Measurements from ENCODE around the gene RAPH1.

RAPH1 gene

DNA sequence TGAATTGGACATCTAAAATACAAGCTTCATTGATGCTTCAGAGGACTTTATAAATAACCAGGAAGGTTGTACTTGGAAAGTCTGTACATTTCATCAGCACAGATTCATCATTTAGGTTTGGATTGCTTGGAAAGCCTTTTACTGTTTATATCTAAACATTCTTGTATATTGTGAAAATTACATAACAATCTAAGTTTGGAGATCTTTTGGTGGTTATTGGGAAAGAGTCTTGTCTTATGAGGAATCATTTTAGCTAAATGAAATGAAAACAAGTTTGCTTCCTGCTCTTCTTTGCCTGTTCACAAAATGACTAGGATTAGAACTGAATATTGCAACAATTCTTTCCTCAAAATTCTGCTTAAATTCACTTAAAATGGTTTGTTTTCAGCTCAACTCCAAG, 127.6 kb downstream of the RAPH1 start:
- H3K4me2 ChIP-seq (ENCODE audit: low read length) = no peak overlapping the region
- H3K4me3 ChIP-seq (ENCODE audit: low read depth, low read length) = no peak overlapping the region
- H2BK5ac ChIP-seq (ENCODE audit: low read depth, low read length, poor library complexity) = no peak overlapping the region
- no peak for DNase-seq
- H3K4ac ChIP-seq (ENCODE audit: low read depth, low read length) = no peak overlapping the region
- H3K18ac ChIP-seq (ENCODE audit: low read length) = no peak overlapping the region
- H2BK12ac ChIP-seq (ENCODE audit: low read length) = no peak overlapping the region
- no peak overlapping the region for H2BK120ac ChIP-seq (ENCODE audit: insufficient read depth, low read length, poor library complexity)
- H3K23ac ChIP-seq (ENCODE audit: low read length) = no peak overlapping the region
- H3K79me2 ChIP-seq (ENCODE audit: control insufficient read depth, insufficient read depth, low read length, poor library complexity) = no peaks in the 10 kb centered on the region
- H3K79me1 ChIP-seq (ENCODE audit: low read length) = no peaks in the 10 kb centered on the region
- H4K8ac ChIP-seq (ENCODE audit: low read depth, low read length) = no peak overlapping the region
- H3K9me3 ChIP-seq (ENCODE audit: insufficient read depth, low read depth, low read length) = no peaks in the 10 kb centered on the region
- no peak overlapping the region for H2AFZ ChIP-seq (ENCODE audit: insufficient read depth, low read length, poor library complexity)
- no peak overlapping the region for H3K9ac ChIP-seq (ENCODE audit: low read length)
- H4K12ac ChIP-seq (ENCODE audit: low read depth, low read length) = no peak overlapping the region
- H4K91ac ChIP-seq (ENCODE audit: low read depth, low read length) = no peak overlapping the region
- no peaks in the 10 kb centered on the region for H3K27me3 ChIP-seq (ENCODE audit: insufficient read depth, low read length)
- peaks cover 4% of the 10 kb centered on the region in 2 experiments for H3K36me3 ChIP-seq (ENCODE audit: control insufficient read depth in 1 of 2, insufficient read depth in 2 of 2, low read length in 2 of 2)
- no peak overlapping the region for H3K27ac ChIP-seq (ENCODE audit: low read depth, low read length)
- H2AK5ac ChIP-seq (ENCODE audit: low read length) = no peak overlapping the region
- H3K4me1 ChIP-seq (ENCODE audit: control insufficient read depth in 1 of 2, insufficient read depth in 2 of 2, low read length in 2 of 2) = no peaks in the 10 kb centered on the region
- no peak overlapping the region for H3K14ac ChIP-seq (ENCODE audit: low read length)

DNA sequence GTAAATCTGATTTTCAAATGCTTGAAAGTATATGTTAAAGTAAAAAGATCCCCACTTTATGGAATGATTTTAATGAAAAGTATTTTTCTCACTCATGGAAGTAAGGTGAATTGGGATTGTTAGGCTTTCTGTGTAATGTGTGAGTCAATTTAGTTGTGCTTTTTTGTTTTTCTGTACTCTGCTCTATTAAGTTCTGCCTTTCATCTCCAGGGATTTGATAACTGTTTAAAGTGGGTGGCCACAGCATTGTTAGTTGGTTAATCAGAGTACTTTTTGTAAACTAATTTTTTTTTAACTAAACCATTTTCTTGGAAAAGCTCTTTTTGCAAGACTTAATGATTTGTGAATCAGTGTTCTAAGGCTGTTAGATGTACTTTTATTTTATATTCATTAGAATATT, 130.1 kb downstream of the RAPH1 start:
- no peak overlapping the region for H2BK120ac ChIP-seq (ENCODE audit: insufficient read depth, low read length, poor library complexity)
- no peak overlapping the region for H3K27ac ChIP-seq (ENCODE audit: low read depth, low read length)
- H3K27me3 ChIP-seq (ENCODE audit: insufficient read depth, low read length) = no peaks in the 10 kb centered on the region
- no peak overlapping the region for H3K4ac ChIP-seq (ENCODE audit: low read depth, low read length)
- H3K4me3 ChIP-seq (ENCODE audit: low read depth, low read length) = no peak overlapping the region
- H3K14ac ChIP-seq (ENCODE audit: low read length) = no peak overlapping the region
- no peak overlapping the region for H4K12ac ChIP-seq (ENCODE audit: low read depth, low read length)
- no peak for DNase-seq
- no peak overlapping the region for H3K18ac ChIP-seq (ENCODE audit: low read length)
- no peak overlapping the region for H3K23ac ChIP-seq (ENCODE audit: low read length)
- H4K8ac ChIP-seq (ENCODE audit: low read depth, low read length) = no peak overlapping the region
- no peaks in the 10 kb centered on the region for H3K4me1 ChIP-seq (ENCODE audit: control insufficient read depth in 1 of 2, insufficient read depth in 2 of 2, low read length in 2 of 2)
- no peak overlapping the region for H3K9ac ChIP-seq (ENCODE audit: low read length)
- peaks cover 2 to 5% of the 10 kb centered on the region in 2 experiments for H3K36me3 ChIP-seq (ENCODE audit: control insufficient read depth in 1 of 2, insufficient read depth in 2 of 2, low read length in 2 of 2)
- H3K9me3 ChIP-seq (ENCODE audit: insufficient read depth, low read depth, low read length) = no peaks in the 10 kb centered on the region
- H2AFZ ChIP-seq (ENCODE audit: insufficient read depth, low read length, poor library complexity) = no peak overlapping the region
- no peak overlapping the region for H4K91ac ChIP-seq (ENCODE audit: low read depth, low read length)
- H3K79me2 ChIP-seq (ENCODE audit: control insufficient read depth, insufficient read depth, low read length, poor library complexity) = no peaks in the 10 kb centered on the region
- no peak overlapping the region for H2BK5ac ChIP-seq (ENCODE audit: low read depth, low read length, poor library complexity)
- no peak overlapping the region for H2AK5ac ChIP-seq (ENCODE audit: low read length)
- H3K4me2 ChIP-seq (ENCODE audit: low read length) = no peak overlapping the region
- no peak overlapping the region for H2BK12ac ChIP-seq (ENCODE audit: low read length)
- H3K79me1 ChIP-seq (ENCODE audit: low read length) = no peaks in the 10 kb centered on the region

DNA sequence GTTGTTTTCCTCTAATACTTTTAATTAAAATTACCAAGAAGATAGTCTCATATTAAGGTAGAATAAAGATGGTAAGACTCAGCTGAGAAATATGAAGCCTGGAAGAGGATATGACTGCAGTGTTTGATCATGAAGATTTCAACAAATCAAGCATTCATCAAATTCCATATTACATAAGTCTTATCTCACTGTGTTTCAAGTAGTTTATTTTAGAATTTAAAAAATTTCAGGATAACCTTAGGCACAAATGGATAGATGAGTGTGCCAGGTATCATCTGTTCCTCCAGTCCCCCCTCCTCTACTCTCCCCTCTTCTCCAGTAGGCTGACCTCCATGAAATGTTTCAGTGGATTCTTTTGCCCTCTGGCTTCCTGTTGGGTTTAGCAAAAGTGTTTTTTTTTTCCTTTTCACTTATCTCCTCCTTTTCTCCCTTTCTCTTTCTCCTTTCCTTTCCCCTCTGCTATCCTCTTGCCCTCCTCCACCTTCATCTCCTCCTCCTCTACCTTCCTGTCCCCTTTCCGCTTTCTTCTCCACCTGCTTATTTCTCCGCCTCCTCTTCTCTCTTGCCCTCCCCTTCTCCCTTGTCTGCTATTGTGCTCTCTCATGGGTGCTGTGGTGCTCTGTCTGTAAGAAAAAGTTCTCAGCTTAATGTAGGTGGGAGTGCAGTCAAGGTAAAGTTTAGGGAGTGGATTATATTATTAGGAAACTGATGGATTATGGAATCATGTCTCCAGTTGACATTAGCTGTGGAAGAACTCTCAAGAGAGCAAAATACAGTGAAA, 134.1 kb downstream of the RAPH1 start:
- no CpG with 5 or more reads among the region's 2 CpGs for WGBS (ENCODE audit: extremely low coverage, insufficient coverage, insufficient read length)
- no peak overlapping the region for H2BK12ac ChIP-seq (ENCODE audit: low read length)
- no peak overlapping the region for H2AK5ac ChIP-seq (ENCODE audit: low read length)
- no peak overlapping the region for H4K12ac ChIP-seq (ENCODE audit: low read depth, low read length)
- no peak overlapping the region for H3K9ac ChIP-seq (ENCODE audit: low read length)
- H3K27ac ChIP-seq (ENCODE audit: low read depth, low read length) = no peak overlapping the region
- no peak overlapping the region for H3K4me3 ChIP-seq (ENCODE audit: low read depth, low read length)
- H4K91ac ChIP-seq (ENCODE audit: low read depth, low read length) = no peak overlapping the region
- no peak overlapping the region for H2BK5ac ChIP-seq (ENCODE audit: low read depth, low read length, poor library complexity)
- H3K79me1 ChIP-seq (ENCODE audit: low read length) = no peaks in the 10 kb centered on the region
- H3K36me3 ChIP-seq (ENCODE audit: control insufficient read depth in 1 of 2, insufficient read depth in 2 of 2, low read length in 2 of 2) = peaks cover 4 to 5% of the 10 kb centered on the region in 2 experiments
- no peak overlapping the region for H3K18ac ChIP-seq (ENCODE audit: low read length)
- H3K9me3 ChIP-seq (ENCODE audit: insufficient read depth, low read depth, low read length) = no peaks in the 10 kb centered on the region
- H2AFZ ChIP-seq (ENCODE audit: insufficient read depth, low read length, poor library complexity) = no peak overlapping the region
- H3K4me2 ChIP-seq (ENCODE audit: low read length) = no peak overlapping the region
- H3K27me3 ChIP-seq (ENCODE audit: insufficient read depth, low read length) = no peaks in the 10 kb centered on the region
- H3K4me1 ChIP-seq (ENCODE audit: control insufficient read depth in 1 of 2, insufficient read depth in 2 of 2, low read length in 2 of 2) = no peaks in the 10 kb centered on the region
- H3K79me2 ChIP-seq (ENCODE audit: control insufficient read depth, insufficient read depth, low read length, poor library complexity) = no peaks in the 10 kb centered on the region
- H3K23ac ChIP-seq (ENCODE audit: low read length) = no peak overlapping the region
- no peak overlapping the region for H2BK120ac ChIP-seq (ENCODE audit: insufficient read depth, low read length, poor library complexity)
- H3K14ac ChIP-seq (ENCODE audit: low read length) = no peak overlapping the region
- DNase-seq = peak; percentile 49 to 84
- H3K4ac ChIP-seq (ENCODE audit: low read depth, low read length) = no peak overlapping the region
- no peak overlapping the region for H4K8ac ChIP-seq (ENCODE audit: low read depth, low read length)

DNA sequence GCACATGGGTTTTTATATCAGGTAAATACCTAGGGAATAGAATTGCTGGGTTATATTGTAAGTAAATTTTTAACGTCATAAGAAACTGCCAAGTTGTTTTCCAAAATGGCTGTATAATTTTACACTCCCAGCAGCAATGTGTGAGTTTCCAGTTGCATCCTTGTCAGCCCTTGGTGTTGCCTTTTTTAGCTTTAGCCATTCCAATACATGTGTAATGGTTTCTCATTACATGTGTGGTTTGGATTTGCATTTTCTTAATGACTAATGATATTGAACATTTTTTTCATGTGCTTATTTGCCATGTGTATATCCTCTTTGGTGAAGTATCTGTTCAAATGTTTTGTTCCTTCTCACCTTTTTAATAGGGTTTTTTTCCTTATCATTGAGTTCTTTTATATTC, 136.1 kb downstream of the RAPH1 start:
- Histone ChIP-seq H3K4me2 (ENCODE audit: low read length) (no peak overlapping the region), H3K18ac (ENCODE audit: low read length) (no peak overlapping the region), H4K91ac (ENCODE audit: low read depth, low read length) (no peak overlapping the region), H3K27ac (ENCODE audit: low read depth, low read length) (no peak overlapping the region), H2BK120ac (ENCODE audit: insufficient read depth, low read length, poor library complexity) (no peak overlapping the region), H3K4me1 (ENCODE audit: control insufficient read depth in 1 of 2, insufficient read depth in 2 of 2, low read length in 2 of 2) (no peaks in the 10 kb centered on the region), H3K9ac (ENCODE audit: low read length) (no peak overlapping the region), H3K36me3 (ENCODE audit: control insufficient read depth in 1 of 2, insufficient read depth in 2 of 2, low read length in 2 of 2) (peaks cover 4 to 7% of the 10 kb centered on the region in 2 experiments), H3K4me3 (ENCODE audit: low read depth, low read length) (no peak overlapping the region), H3K27me3 (ENCODE audit: insufficient read depth, low read length) (no peaks in the 10 kb centered on the region), H2AK5ac (ENCODE audit: low read length) (no peak overlapping the region), H3K79me2 (ENCODE audit: control insufficient read depth, insufficient read depth, low read length, poor library complexity) (no peaks in the 10 kb centered on the region), H3K79me1 (ENCODE audit: low read length) (no peaks in the 10 kb centered on the region), H3K14ac (ENCODE audit: low read length) (no peak overlapping the region), H3K9me3 (ENCODE audit: insufficient read depth, low read depth, low read length) (no peaks in the 10 kb centered on the region), H3K4ac (ENCODE audit: low read depth, low read length) (no peak overlapping the region), H3K23ac (ENCODE audit: low read length) (no peak overlapping the region), H2AFZ (ENCODE audit: insufficient read depth, low read length, poor library complexity) (no peak overlapping the region), H2BK5ac (ENCODE audit: low read depth, low read length, poor library complexity) (no peak overlapping the region), H2BK12ac (ENCODE audit: low read length) (no peak overlapping the region), H4K12ac (ENCODE audit: low read depth, low read length) (no peak overlapping the region), H4K8ac (ENCODE audit: low read depth, low read length) (no peak overlapping the region)
- no CpG with 5 or more reads among the region's 1 CpG for WGBS (ENCODE audit: extremely low coverage, insufficient coverage, insufficient read length)
- DNase-seq = no peak

All from trophoblast cell (in vitro differentiated cells and primary cell).